ENCODE measurements around the gene IGFBP3. TPM values are rescaled to one million over a fixed set of nuclear protein-coding genes. Genes with fewer than 3 reads are reported as not detected.

The IGFBP3 gene
- total and polyA plus RNA-seq, 12 donors: 5.4 to 53.1 (median 18.1) TPM

DNA sequence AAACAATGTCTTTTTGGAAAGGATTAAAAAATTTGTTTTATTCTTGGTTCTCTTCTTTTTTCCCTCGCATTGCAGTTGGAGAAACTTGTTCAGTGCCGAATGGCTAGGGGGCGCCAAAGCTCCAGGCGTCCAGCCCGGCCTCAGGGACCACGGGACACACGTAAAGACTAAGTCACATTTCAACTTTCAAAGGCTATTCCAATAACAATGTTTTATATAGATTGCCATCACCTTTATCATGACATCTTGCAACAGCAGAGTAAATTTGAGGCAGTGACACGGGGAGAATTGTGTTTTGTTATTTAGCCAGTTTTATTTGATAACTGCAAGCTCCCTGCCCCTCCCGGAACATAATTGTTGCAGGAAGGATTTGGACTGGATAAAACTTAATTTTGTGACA lies 2.2 kb upstream of the IGFBP3 start:
- DNase-seq: peak; percentile 66 to 85 (median 70)
- intact Hi-C loops (cut with DNase I): loop anchor here (5.0 to 10.0 kb wide), 2 partner anchors 429 to 1172 kb away; no protein-coding TSS in a partner anchor

DNA sequence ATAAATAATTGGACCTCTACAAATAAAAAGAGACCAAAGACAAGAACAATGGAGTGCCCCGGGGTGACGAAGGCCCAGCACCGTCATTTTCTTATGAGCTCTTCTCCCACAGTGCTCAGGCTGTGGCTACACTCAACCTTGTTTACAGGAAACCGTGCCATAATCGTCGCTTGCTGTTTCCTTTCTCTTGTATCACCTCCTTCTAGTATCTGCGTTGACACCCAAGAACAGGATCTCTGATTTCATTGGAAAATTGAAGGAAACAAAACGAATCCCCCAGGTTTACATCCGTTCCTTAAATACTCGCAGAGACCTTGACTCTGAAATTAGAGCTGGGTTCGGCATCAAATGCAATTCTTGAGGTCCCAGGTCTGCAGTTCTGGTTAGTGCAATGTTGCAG lies 1.7 kb upstream of the IGFBP3 start:
- Histone ChIP-seq H3K27me3 (peaks cover 47% of the 10 kb centered on the region), H3K27ac (no peak overlapping the region)
- intact Hi-C loops (cut with DNase I): loop anchor here (5.0 to 10.0 kb wide), 2 partner anchors 429 to 1172 kb away; no protein-coding TSS in a partner anchor

More for the DNA sequence above, 2.2 kb upstream of the IGFBP3 start:
- no peak for TF ChIP-seq POLR2A (IDR thresholded peaks at IDR 0.05)
- TF ChIP-seq, protein P1, sequence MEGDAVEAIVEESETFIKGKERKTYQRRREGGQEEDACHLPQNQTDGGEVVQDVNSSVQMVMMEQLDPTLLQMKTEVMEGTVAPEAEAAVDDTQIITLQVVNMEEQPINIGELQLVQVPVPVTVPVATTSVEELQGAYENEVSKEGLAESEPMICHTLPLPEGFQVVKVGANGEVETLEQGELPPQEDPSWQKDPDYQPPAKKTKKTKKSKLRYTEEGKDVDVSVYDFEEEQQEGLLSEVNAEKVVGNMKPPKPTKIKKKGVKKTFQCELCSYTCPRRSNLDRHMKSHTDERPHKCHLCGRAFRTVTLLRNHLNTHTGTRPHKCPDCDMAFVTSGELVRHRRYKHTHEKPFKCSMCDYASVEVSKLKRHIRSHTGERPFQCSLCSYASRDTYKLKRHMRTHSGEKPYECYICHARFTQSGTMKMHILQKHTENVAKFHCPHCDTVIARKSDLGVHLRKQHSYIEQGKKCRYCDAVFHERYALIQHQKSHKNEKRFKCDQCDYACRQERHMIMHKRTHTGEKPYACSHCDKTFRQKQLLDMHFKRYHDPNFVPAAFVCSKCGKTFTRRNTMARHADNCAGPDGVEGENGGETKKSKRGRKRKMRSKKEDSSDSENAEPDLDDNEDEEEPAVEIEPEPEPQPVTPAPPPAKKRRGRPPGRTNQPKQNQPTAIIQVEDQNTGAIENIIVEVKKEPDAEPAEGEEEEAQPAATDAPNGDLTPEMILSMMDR (IDR thresholded peaks at IDR 0.05): peak; percentile 74 to 92 (median 76)
- 8 to 12% (median 9%) methylated on average over 9 of the region's 9 CpGs for WGBS, 4 donors
- H3K4me3 ChIP-seq: peak overlapping the region in 1 of 4 donors; percentile 25
- H3K27ac ChIP-seq: no peak overlapping the region
- no peaks in the 10 kb centered on the region for H3K36me3 ChIP-seq (replicated peaks in 1 of 2)
- peaks cover 43% of the 10 kb centered on the region for H3K27me3 ChIP-seq
- H3K4me1 ChIP-seq (replicated peaks in 1 of 2): peaks cover 0 to 4% of the 10 kb centered on the region in 2 donors
- H3K9me3 ChIP-seq (replicated peaks in 1 of 3): no peaks in the 10 kb centered on the region

DNA sequence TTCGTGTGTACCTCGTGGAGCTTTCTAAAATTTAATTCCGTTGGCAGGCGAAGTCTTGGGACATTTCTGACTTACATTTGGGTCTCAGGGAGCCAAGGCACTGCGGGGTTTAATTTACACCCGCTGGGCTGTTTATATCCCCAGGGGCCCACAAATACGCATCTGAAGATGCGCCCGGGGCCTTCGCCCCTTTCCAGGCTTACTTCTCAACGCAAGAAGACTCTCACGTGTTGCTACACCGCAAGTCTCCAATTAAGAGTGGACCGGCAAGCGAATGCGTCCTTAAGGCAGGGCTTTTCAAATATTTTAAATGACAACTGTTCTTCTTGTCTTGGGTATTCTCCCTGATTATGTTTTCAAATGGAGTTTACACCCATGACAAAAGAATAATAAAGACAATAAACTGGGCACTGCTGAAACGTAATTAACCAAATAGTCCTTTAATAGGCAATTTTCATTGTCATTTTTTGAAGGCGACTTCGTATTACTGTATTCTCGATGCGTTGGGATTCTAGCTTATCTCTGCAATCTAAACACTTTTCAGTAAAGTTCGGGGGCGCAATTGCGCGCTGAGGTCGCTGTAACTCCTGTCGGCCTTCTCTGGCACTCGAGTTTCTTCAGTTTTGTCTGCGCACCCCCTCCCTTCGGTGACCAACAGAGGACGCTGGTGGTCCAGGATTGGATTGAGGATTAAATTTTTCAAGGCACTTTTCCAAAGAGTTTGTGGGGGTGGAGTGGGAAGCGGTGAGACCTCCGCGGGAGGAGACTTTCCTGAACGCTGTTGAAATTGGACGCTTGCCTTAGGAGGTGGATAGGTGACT lies 837 bp upstream of the IGFBP3 start:
- Histone ChIP-seq H3K9me3 (replicated peaks in 1 of 3) (no peaks in the 10 kb centered on the region), H3K27ac (no peak overlapping the region), H3K36me3 (replicated peaks in 1 of 2) (no peaks in the 10 kb centered on the region), H3K4me1 (replicated peaks in 1 of 2) (peaks cover 0 to 4% of the 10 kb centered on the region in 2 donors), H3K4me3 (peak overlapping the region in 1 of 4 donors; percentile 25), H3K27me3 (peaks cover 47% of the 10 kb centered on the region)
- DNase-seq: peak in 6 of 7 donors; percentile 18 to 62 (median 36)
- intact Hi-C loops (cut with DNase I): loop anchor here (5.0 to 10.0 kb wide), 2 partner anchors 430 to 1173 kb away; no protein-coding TSS in a partner anchor
- no peak for TF ChIP-seq POLR2A (IDR thresholded peaks at IDR 0.05)
- TF ChIP-seq, protein P1 (IDR thresholded peaks at IDR 0.05): peak; percentile 15 to 64 (median 55)
- 15 to 20% (median 16%) methylated on average over 34 to 36 of the region's 36 CpGs for WGBS, 4 donors

More for the DNA sequence above, 1.7 kb upstream of the IGFBP3 start:
- 9 to 13% (median 11%) methylated on average over 11 of the region's 11 CpGs for WGBS, 4 donors
- Histone ChIP-seq H3K9me3 (replicated peaks in 1 of 3) (no peaks in the 10 kb centered on the region), H3K4me3 (peak overlapping the region in 1 of 4 donors; percentile 25), H3K36me3 (replicated peaks in 1 of 2) (no peaks in the 10 kb centered on the region), H3K4me1 (replicated peaks in 1 of 2) (peaks cover 0 to 4% of the 10 kb centered on the region in 2 donors)
- no peak for TF ChIP-seq POLR2A (IDR thresholded peaks at IDR 0.05)
- TF ChIP-seq, protein P1 (IDR thresholded peaks at IDR 0.05): no peak
- DNase-seq: no peak

DNA sequence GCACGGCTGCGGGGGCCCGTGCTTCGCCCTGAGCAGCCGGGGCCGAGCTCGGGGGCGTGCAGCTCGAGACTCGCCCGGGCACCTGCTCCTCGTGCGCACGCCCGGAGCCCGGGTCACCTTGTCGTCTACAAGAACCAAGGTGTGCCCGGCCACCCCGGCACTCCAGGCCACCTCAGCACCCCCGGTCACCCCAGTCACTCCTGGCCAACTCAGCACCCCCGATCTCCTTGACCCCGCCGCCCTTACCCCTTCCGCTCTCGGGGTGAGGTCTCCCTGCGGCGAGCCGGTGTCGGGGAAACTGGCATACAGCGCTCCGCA lies 268 bp upstream of the IGFBP3 start:
- DNase-seq: no peak
- WGBS, 4 donors: 2 to 5% (median 3%) methylated on average over 9 to 31 of the region's 31 CpGs
- Histone ChIP-seq H3K4me1 (replicated peaks in 1 of 2) (peaks cover 0 to 4% of the 10 kb centered on the region in 2 donors), H3K4me3 (peak overlapping the region in 1 of 4 donors; percentile 53), H3K36me3 (replicated peaks in 1 of 2) (no peaks in the 10 kb centered on the region), H3K9me3 (replicated peaks in 1 of 3) (no peaks in the 10 kb centered on the region), H3K27me3 (peaks cover 47% of the 10 kb centered on the region), H3K27ac (no peak overlapping the region)
- intact Hi-C loops (cut with DNase I): loop anchor here (5.0 to 10.0 kb wide), 2 partner anchors 431 to 1173 kb away; no protein-coding TSS in a partner anchor
- TF ChIP-seq, protein P1 (IDR thresholded peaks at IDR 0.05): no peak
- no peak for TF ChIP-seq POLR2A (IDR thresholded peaks at IDR 0.05)
